HEK293 (cell line): ENCODE results near the gene PCNX3.

Experiments used
- GFI1B ChIP-seq: fragments of 450-650 bp; formaldehyde crosslinking; IDR thresholded peaks from 2 replicates; pipeline ENCODE4 v1.5.1; 2016; ENCODE audit warnings: missing biosample characterization, missing genetic modification characterization
- IKZF3 ChIP-seq: fragments of 450-650 bp; IDR thresholded peaks from 2 replicates; pipeline ENCODE4 v1.5.0; 2018; ENCODE audit warnings: missing biosample characterization, mild to moderate bottlenecking, missing genetic modification characterization, moderate library complexity
- SP3 ChIP-seq: fragments of 450-650 bp; formaldehyde crosslinking; IDR thresholded peaks from 2 replicates; pipeline ENCODE4 v1.5.1; 2016; ENCODE audit warnings: missing biosample characterization, missing genetic modification characterization
- SP7 ChIP-seq: fragments of 450-650 bp; formaldehyde crosslinking; IDR thresholded peaks from 2 replicates; pipeline ENCODE4 v1.5.1; 2016; ENCODE audit warnings: missing biosample characterization, missing genetic modification characterization
- ZBTB48 ChIP-seq: fragments of 450-650 bp; formaldehyde crosslinking; IDR thresholded peaks from 2 replicates; pipeline ENCODE4 v1.5.1; 2016; ENCODE audit warnings: missing biosample characterization, missing genetic modification characterization
- ZBTB8A ChIP-seq: fragments of 450-650 bp; formaldehyde crosslinking; IDR thresholded peaks from 2 replicates; pipeline ENCODE4 v1.5.1; 2016; ENCODE audit warnings: missing biosample characterization, missing genetic modification characterization
- ZFHX2 ChIP-seq: fragments of 450-650 bp; formaldehyde crosslinking; conservative IDR thresholded peaks from 2 replicates; pipeline ENCODE4 v1.5.1; 2016; ENCODE audit warnings: missing biosample characterization, missing genetic modification characterization
- ZNF202 ChIP-seq: fragments of 450-650 bp; formaldehyde crosslinking; IDR thresholded peaks from 2 replicates; pipeline ENCODE4 v1.5.1; 2016; ENCODE audit warnings: missing biosample characterization, missing genetic modification characterization, borderline replicate concordance
- ZNF335 ChIP-seq: fragments of 450-650 bp; formaldehyde crosslinking; conservative IDR thresholded peaks from 2 replicates; pipeline ENCODE4 v1.5.1; 2016; ENCODE audit warnings: missing biosample characterization, missing genetic modification characterization
- ZNF341 ChIP-seq: fragments of 450-650 bp; formaldehyde crosslinking; IDR thresholded peaks from 2 replicates; pipeline ENCODE4; 2016; ENCODE audit warnings: low read depth, missing biosample characterization, missing genetic modification characterization
- ZNF561 ChIP-seq: fragments of 450-650 bp; IDR thresholded peaks from 2 replicates; pipeline ENCODE4 v1.5.1; 2018; ENCODE audit warnings: missing biosample characterization, missing genetic modification characterization, borderline replicate concordance
- ZNF626 ChIP-seq: fragments of 450-650 bp; sonication (Bioruptor Pico); formaldehyde crosslinking; IDR thresholded peaks from 2 replicates; pipeline ENCODE4 v1.5.1; 2018; ENCODE audit warnings: missing biosample characterization, missing genetic modification characterization, inconsistent platforms
- ZNF629 ChIP-seq: fragments of 450-650 bp; formaldehyde crosslinking; IDR thresholded peaks from 2 replicates; pipeline ENCODE4 v1.5.1; 2017; ENCODE audit warnings: missing biosample characterization, missing genetic modification characterization
- ZNF660 ChIP-seq: fragments of 450-650 bp; IDR thresholded peaks from 2 replicates; pipeline ENCODE4 v1.5.1; 2018; ENCODE audit warnings: missing biosample characterization, mild to moderate bottlenecking, missing genetic modification characterization
- ZNF664 ChIP-seq: fragments of 450-650 bp; formaldehyde crosslinking; IDR thresholded peaks from 2 replicates; pipeline ENCODE4 v1.5.1; 2016; ENCODE audit warnings: missing biosample characterization, missing genetic modification characterization
- ZSCAN30 ChIP-seq: fragments of 450-650 bp; IDR thresholded peaks from 2 replicates; pipeline ENCODE4 v1.5.1; 2018; ENCODE audit warnings: missing biosample characterization, mild to moderate bottlenecking, missing genetic modification characterization, moderate library complexity
- TF ChIP-seq, protein P1 (sequence below): fragments of 450-650 bp; formaldehyde crosslinking; IDR thresholded peaks from 2 replicates; pipeline ENCODE4 v1.5.1; 2016; ENCODE audit warnings: missing biosample characterization, missing genetic modification characterization
- TF ChIP-seq, protein P2 (sequence below): fragments of 450-650 bp; formaldehyde crosslinking; IDR thresholded peaks from 2 replicates; pipeline ENCODE4 v1.5.1; 2017; ENCODE audit warnings: missing biosample characterization, missing genetic modification characterization
- TF ChIP-seq, protein P3 (sequence below): fragments of 450-650 bp; formaldehyde crosslinking; IDR thresholded peaks from 2 replicates; pipeline ENCODE4 v1.5.1; 2016; ENCODE audit warnings: missing biosample characterization, missing genetic modification characterization
- TF ChIP-seq, protein P4 (sequence below): fragments of 450-650 bp; formaldehyde crosslinking; IDR thresholded peaks from 2 replicates; pipeline ENCODE4 v1.5.1; 2016; ENCODE audit warnings: missing biosample characterization, missing genetic modification characterization
- TF ChIP-seq, protein P5 (sequence below): fragments of 450-650 bp; formaldehyde crosslinking; IDR thresholded peaks from 2 replicates; pipeline ENCODE4 v1.5.1; 2016; ENCODE audit warnings: missing biosample characterization, missing genetic modification characterization

PCNX3 gene

DNA sequence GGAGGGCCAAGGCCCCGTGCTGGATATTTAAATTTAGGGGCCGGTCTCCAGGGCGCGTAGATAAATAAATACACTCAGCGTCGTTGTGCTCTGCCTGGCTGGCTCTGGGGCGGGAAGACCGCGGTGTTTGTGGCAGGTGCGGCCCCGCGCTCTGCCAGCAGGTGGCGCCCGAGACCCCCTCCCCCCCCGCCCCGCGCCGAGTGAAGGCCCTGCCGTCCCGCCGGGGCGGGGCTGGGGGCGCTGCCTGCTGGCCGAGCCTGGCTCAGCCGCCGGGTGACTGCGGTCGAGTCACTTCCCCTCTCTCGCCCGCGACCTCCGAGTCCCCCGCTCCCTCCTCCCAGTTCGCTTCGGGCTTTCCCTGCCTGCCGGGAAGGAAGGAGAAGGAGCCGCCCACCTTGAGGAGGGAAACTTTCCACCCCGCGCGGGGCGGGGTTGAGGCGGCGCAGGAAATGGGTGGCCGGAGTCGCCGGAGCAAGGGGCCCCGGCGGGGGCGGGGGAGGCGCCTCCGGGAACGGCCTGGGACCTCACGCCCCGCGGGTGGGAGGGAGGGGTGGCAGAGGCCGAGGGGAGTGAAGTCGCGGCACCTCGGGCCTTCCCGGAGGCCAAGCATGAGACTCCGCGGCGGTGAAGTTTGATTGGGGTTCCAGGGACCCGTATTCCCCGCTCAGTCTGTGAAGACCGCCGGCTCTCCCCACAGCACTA lies 41.3 kb upstream of the PCNX3 start (continued):
- TF ChIP-seq ZNF335 (tag by site-specific recombination) = peak; percentile 69
- TF ChIP-seq ZFHX2 (tag by site-specific recombination) = peak; percentile 70; the same call in 1 of the 2 replicates
- 0 out of 2 replicates have a peak, but pooled peaks have one; percentile 16 for TF ChIP-seq IKZF3
- peak; percentile 31; the same call in 1 of the 2 replicates for TF ChIP-seq ZNF561 (tag by site-specific recombination)
- 0 out of 2 replicates have a peak, but pooled peaks have one; percentile 30 for TF ChIP-seq SP7 (tag by site-specific recombination)
- TF ChIP-seq ZNF660 (tag by site-specific recombination) = peak; percentile 22; the same call in 1 of the 2 replicates
- TF ChIP-seq ZNF202 (tag by site-specific recombination) = no peak
- TF ChIP-seq, protein P1, sequence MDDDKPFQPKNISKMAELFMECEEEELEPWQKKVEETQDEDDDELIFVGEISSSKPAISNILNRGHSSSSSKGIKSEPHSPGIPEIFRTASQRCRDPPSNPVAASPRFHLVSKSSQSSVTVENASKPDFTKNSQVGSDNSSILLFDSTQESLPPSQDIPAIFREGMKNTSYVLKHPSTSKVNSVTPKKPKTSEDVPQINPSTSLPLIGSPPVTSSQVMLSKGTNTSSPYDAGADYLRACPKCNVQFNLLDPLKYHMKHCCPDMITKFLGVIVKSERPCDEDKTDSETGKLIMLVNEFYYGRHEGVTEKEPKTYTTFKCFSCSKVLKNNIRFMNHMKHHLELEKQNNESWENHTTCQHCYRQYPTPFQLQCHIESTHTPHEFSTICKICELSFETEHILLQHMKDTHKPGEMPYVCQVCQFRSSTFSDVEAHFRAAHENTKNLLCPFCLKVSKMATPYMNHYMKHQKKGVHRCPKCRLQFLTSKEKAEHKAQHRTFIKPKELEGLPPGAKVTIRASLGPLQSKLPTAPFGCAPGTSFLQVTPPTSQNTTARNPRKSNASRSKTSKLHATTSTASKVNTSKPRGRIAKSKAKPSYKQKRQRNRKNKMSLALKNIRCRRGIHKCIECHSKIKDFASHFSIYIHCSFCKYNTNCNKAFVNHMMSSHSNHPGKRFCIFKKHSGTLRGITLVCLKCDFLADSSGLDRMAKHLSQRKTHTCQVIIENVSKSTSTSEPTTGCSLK (tag by site-specific recombination) = no peak
- TF ChIP-seq GFI1B (tag by site-specific recombination) = no peak
- peak; percentile 78 for TF ChIP-seq ZNF341
- TF ChIP-seq, protein P2, sequence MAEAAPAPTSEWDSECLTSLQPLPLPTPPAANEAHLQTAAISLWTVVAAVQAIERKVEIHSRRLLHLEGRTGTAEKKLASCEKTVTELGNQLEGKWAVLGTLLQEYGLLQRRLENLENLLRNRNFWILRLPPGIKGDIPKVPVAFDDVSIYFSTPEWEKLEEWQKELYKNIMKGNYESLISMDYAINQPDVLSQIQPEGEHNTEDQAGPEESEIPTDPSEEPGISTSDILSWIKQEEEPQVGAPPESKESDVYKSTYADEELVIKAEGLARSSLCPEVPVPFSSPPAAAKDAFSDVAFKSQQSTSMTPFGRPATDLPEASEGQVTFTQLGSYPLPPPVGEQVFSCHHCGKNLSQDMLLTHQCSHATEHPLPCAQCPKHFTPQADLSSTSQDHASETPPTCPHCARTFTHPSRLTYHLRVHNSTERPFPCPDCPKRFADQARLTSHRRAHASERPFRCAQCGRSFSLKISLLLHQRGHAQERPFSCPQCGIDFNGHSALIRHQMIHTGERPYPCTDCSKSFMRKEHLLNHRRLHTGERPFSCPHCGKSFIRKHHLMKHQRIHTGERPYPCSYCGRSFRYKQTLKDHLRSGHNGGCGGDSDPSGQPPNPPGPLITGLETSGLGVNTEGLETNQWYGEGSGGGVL (tag by site-specific recombination) = peak; percentile 57
- TF ChIP-seq ZBTB8A = 0 out of 2 replicates have a peak, but pooled peaks have one; percentile 3
- TF ChIP-seq ZBTB48 (tag by site-specific recombination) = peak; percentile 49; the same call in 1 of the 2 replicates
- TF ChIP-seq, protein P3, sequence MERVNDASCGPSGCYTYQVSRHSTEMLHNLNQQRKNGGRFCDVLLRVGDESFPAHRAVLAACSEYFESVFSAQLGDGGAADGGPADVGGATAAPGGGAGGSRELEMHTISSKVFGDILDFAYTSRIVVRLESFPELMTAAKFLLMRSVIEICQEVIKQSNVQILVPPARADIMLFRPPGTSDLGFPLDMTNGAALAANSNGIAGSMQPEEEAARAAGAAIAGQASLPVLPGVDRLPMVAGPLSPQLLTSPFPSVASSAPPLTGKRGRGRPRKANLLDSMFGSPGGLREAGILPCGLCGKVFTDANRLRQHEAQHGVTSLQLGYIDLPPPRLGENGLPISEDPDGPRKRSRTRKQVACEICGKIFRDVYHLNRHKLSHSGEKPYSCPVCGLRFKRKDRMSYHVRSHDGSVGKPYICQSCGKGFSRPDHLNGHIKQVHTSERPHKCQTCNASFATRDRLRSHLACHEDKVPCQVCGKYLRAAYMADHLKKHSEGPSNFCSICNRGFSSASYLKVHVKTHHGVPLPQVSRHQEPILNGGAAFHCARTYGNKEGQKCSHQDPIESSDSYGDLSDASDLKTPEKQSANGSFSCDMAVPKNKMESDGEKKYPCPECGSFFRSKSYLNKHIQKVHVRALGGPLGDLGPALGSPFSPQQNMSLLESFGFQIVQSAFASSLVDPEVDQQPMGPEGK = peak; percentile 65
- no peak for TF ChIP-seq ZNF626 (tag by site-specific recombination)
- 0 out of 2 replicates have a peak, but pooled peaks have one; percentile 19 for TF ChIP-seq ZSCAN30
- no peak for TF ChIP-seq ZNF629 (tag by site-specific recombination)
- TF ChIP-seq, protein P4, sequence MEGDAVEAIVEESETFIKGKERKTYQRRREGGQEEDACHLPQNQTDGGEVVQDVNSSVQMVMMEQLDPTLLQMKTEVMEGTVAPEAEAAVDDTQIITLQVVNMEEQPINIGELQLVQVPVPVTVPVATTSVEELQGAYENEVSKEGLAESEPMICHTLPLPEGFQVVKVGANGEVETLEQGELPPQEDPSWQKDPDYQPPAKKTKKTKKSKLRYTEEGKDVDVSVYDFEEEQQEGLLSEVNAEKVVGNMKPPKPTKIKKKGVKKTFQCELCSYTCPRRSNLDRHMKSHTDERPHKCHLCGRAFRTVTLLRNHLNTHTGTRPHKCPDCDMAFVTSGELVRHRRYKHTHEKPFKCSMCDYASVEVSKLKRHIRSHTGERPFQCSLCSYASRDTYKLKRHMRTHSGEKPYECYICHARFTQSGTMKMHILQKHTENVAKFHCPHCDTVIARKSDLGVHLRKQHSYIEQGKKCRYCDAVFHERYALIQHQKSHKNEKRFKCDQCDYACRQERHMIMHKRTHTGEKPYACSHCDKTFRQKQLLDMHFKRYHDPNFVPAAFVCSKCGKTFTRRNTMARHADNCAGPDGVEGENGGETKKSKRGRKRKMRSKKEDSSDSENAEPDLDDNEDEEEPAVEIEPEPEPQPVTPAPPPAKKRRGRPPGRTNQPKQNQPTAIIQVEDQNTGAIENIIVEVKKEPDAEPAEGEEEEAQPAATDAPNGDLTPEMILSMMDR (tag by site-specific recombination) = peak; percentile 45; the same call in 1 of the 2 replicates
- TF ChIP-seq, protein P5, sequence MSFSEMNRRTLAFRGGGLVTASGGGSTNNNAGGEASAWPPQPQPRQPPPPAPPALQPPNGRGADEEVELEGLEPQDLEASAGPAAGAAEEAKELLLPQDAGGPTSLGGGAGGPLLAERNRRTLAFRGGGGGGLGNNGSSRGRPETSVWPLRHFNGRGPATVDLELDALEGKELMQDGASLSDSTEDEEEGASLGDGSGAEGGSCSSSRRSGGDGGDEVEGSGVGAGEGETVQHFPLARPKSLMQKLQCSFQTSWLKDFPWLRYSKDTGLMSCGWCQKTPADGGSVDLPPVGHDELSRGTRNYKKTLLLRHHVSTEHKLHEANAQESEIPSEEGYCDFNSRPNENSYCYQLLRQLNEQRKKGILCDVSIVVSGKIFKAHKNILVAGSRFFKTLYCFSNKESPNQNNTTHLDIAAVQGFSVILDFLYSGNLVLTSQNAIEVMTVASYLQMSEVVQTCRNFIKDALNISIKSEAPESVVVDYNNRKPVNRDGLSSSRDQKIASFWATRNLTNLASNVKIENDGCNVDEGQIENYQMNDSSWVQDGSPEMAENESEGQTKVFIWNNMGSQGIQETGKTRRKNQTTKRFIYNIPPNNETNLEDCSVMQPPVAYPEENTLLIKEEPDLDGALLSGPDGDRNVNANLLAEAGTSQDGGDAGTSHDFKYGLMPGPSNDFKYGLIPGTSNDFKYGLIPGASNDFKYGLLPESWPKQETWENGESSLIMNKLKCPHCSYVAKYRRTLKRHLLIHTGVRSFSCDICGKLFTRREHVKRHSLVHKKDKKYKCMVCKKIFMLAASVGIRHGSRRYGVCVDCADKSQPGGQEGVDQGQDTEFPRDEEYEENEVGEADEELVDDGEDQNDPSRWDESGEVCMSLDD (tag by site-specific recombination) = 0 out of 2 replicates have a peak, but pooled peaks have one; percentile 25
- TF ChIP-seq ZNF664 = no peak
- TF ChIP-seq SP3 = peak; percentile 74
